HG03469 (cell line): ENCODE data around the gene FBXW8.

Experiments used
- ATAC-seq: cut with Tn5 transposase; IDR thresholded peaks from one replicate; pipeline ENCODE4 v1.9.1; 2021; ENCODE audit warnings: mild to moderate bottlenecking, moderate library complexity, moderate number of reproducible peaks; ENCODE audit not compliant: unreplicated experiment

FBXW8 gene

GRCh38 chr12:116955382-116956021 is 44.8 kb downstream of the FBXW8 start:
- no peak for ATAC-seq

DNA sequence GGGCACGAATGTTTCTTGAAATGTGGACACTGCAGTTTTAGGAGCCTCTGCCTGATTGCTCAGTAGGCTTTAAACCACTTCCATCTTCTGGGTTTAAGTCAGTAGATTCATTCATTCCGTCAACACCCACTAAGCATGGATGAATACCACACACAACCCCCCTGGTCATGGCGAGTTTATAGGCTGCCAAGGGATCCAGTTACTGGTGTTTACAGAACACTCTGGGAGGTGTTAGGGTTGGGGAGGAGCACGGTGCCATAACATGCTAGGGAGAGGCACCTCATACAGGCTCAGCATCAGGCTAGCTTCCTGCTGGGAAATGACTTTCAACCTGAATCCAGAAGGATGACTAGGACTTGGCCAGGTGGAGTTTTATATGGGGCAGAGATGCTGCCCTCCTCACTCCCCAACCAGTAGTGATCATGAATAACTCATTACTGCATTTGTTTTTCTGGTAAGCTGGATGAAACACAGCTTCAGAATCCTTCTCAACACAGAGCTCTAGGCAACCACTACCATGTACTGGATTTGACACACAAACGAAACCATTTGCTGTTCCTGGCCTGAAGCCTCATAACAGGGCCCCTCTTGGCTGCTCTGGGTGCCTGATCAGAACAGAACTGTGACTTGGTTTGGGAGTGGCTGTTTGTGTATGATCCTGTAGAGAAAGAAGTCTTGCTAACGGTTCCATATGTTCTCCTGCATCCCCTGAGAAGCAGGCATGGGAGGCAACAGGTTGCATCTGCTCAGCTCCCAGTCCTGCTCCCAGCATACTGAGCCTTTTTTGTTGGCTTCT is 47.9 kb downstream of the FBXW8 start:
- no peak for ATAC-seq

GRCh38 chr12:116959198-116959460 is 48.4 kb downstream of the FBXW8 start:
- no peak for ATAC-seq

DNA sequence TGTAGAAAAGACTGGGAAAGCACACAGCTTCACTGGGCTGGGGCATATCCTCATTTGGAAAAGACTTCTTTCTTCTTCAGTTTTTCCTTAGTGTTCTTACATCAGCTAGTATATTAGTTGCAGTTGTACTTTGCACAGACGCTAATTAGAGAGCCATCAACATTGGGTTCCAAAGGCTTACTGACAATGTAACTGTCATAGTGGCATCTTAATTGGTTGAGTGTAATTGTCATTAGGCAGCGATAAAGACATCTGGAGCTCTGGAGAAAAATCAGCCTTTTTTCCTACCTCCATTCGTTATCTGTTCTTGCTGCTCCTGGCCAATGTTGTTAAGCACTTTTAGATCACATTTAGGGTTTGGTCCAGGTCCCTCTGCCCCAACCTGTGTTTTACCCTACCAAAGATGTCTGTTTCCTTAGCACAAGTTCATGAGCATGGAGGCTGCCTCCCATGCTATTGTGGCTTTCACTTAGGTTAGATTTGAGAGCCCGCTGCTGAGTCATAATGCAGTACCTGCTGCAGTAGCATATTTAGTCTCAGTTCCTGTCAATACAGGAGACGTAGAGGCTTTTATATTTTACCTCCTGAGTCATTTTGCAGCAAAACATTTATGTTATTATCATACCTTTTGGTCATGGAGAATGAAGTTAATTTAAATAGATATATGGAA is 49.2 kb downstream of the FBXW8 start:
- peak; percentile 96 for ATAC-seq

DNA sequence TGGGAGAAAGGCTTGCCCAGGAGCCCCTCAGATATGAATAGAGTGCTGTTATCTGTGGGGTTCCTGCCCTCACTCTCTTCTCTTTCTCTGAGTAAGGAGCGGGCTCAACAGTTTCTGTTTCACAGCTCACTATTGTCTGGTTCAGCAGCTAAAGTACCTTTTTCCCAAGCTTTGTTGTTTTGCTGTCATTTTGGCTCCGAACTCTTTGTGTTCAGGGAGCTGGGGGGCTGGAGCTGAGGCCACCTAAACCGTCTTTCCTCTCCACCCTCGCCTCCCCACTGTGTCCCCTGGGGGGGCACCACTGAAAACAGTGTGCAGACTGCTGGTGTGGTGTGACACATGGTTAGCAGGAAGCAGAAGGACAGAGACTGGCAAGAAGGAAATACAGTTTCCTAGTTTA is 51.4 kb downstream of the FBXW8 start:
- ATAC-seq, result no peak

GRCh38 chr12:116962783-116963356 is 52.1 kb downstream of the FBXW8 start:
- ATAC-seq, result no peak

- ATAC-seq, result no peak
Observed at GRCh38 chr12:116964054-116965050, 53.6 kb downstream of the FBXW8 start.

GRCh38 chr12:116968986-116969385 is 58.2 kb downstream of the FBXW8 start:
- no peak for ATAC-seq

DNA sequence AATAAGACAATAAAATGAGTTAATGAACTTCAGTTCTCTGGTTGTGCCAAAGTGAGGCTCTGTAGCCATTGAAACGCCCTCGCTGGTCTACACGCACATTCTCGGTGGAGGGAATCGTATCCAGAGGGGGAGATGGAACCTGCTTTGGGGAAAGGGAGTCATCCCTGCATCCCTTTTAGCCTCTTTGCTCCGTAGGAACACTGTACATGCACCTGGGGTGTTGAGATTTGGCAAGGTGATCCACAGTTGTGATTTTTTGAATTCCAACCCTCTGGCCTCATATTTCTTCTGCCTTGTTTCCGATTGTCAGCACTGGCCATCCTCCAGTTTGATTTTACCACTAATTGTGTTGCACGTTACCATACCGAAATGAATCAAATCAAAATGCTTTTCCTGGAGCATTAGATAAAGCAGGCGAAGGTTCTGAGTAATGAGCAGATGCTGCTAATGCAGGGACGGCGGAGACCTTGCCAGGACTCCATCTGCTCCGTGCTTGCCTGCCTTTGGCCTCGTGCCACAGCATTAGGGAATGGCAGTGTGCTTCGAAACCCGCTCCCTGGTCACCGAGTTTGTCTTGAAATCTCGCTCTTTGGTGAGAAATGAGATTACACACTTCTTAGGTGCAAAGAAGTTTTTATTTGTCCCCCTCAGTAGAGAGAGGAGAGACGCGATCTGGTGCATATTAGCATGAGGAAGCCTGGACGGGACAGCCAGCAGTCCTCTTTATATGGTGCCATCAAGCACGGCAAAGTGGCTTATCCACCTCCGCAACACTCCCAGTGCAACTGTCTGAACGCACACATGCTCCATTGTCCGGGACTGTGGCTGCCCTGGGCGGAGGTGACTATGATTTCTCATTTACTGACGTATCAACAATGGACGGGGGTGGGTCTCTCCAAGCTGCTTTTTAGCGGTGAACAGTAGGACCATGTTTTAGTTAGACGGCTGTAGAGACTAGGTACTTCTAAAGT is 59.1 kb downstream of the FBXW8 start:
- no peak for ATAC-seq

DNA sequence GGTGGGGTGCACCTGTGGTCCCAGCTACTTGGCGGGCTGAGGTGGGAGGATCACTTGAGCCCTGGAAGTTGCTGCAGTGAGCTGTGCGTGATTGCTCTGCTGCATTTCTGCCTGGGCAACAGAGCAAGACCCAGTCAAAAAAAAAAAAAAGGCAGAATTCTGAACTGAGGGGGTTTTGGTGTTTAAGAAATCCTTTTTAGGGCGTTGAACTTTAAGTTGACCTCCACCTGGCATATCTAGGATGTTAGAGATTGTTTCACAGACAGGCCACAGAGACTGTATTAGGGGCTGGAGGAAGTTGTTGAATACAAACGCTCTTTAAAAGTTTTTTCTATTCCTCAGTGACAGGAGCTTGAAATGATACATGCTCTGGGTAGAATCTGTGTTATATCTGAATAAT is 60.5 kb downstream of the FBXW8 start:
- ATAC-seq, result no peak

- ATAC-seq, result no peak
Observed at GRCh38 chr12:116975779-116976393, 65.1 kb downstream of the FBXW8 start.

- no peak for ATAC-seq
Observed at GRCh38 chr12:116977465-116978380, 67.0 kb downstream of the FBXW8 start.

- no peak for ATAC-seq
Observed at GRCh38 chr12:116978791-116979508, 68.2 kb downstream of the FBXW8 start.

DNA sequence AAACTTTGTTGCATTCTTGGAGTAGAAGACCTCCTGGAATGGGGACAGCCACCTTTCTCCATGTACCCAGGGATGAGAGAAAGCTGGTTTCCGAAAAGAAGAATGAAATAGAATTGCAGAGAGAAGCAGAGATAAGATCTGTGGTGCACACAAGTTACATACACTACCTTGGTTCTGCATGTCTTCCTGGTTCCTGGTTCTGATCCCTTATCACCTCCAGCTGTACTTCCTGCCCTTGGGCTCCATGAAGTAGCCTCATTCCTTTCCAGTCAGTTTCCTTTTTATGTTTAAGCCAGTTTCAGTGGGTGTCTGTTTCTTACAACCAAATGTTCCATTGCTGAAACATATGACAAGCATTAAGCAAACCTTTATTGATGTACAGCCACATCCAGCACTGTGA is 69.3 kb downstream of the FBXW8 start:
- no peak for ATAC-seq

DNA sequence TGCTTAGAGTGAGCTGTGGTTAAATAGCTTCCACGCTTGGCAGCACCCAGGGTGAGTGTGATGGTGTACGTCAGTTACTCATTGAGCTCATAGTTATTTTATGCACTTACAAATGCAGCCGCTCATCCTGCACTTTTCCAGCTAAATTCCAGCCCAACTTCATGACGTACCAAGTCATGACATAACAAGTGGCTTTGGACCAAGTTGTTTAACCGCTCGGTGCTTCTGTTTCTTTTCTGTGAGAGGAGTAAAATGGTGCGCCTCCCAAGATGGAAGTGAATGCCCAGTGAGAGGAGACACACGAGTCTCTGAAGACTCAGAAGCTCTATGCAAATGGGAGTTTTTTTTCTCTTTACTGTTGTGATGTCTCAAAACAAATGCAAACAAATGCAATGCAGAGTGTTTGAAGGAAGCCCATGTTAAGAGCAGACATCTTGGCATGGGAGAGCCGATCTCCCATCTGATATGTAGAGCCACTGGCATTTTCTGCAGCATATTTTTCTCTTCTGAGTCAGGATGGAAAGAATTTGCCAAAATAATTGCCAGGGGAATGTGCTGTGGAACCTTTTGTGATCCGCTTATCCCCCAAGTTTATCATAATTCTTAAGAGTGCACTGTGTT is 72.2 kb downstream of the FBXW8 start:
- no peak for ATAC-seq

DNA sequence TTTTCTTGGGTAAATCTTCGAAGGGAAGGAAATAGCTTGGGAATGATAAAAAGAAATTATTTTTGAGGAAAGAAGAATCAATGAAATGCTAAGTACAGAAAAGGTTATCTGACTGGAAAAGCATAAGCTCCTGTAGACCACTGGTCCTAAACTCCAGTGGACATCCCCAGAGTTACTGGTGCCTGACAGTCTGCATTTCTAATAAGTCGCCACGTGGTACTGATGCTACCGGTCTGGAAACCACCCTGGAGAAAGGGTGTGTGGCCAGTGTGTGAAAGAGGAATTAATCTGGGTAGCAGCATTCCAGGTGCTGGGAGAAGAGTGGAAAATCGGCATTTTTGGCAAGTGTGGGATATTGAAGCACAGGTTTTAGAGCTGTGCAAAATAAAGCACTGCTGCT is 73.3 kb downstream of the FBXW8 start:
- no peak for ATAC-seq

DNA sequence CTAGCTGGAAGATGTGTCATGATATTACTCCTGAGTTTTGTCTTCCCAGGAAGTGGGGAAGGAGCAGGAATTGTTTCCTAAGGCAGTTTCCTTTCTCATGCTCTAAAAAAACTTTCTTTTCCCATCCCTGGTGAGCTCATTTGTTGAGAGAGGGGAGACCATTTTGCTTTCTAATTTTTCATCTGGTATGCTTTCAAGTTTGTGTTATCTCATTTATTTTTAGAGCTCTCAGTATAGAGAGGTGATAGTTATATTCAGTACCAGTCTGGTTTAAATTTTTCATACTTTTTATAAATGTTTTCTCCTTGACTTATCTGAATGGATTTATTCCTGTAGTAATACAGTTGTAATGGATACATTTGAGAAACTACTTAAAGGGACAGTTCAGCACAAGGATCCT is 79.6 kb downstream of the FBXW8 start:
- ATAC-seq, result no peak
